ENCODE results near the gene MMP1. TPM values are rescaled to one million over a fixed set of nuclear protein-coding genes. Genes with fewer than 3 reads are reported as not detected.

The MMP1 gene
- total RNA-seq, 4 donors from 2014 or later, result not detected

DNA sequence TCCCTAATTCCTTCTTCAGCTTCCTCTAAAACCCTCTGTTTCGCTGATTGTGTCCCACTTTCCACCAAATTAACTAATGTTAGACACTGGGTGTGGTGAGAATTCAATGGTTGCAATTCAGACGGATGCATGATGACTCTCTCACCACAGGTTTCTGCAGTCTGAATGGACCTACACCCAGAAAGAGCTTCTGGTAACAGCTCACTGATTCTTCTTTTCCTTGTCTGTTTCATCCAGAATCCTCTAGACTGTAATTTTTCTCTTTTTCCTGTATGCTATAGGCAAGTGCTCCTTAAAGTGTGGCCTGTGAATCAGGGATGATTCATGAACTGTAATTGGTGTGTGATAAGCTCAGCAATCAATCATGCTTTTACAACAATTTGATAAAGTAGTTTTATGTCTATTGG, 35.6 kb downstream of the MMP1 start:
- no peak for ATAC-seq (ENCODE audit: low FRiP score)
- no peak for DNase-seq (ENCODE audit: low spot score)
- no peak for TF ChIP-seq CTCF (IDR thresholded peaks at IDR 0.05)

GRCh38 chr11:102761646-102762238, 36.2 kb downstream of the MMP1 start:
- TF ChIP-seq CTCF (IDR thresholded peaks at IDR 0.05), result no peak
- ATAC-seq (ENCODE audit: low FRiP score) (no peak), DNase-seq (ENCODE audit: low spot score) (no peak)

- no peak for TF ChIP-seq CTCF (IDR thresholded peaks at IDR 0.05)
- no peak for DNase-seq (ENCODE audit: low spot score)
These were observed 37.5 kb downstream of the MMP1 start for GRCh38 chr11:102760344-102761035.

DNA sequence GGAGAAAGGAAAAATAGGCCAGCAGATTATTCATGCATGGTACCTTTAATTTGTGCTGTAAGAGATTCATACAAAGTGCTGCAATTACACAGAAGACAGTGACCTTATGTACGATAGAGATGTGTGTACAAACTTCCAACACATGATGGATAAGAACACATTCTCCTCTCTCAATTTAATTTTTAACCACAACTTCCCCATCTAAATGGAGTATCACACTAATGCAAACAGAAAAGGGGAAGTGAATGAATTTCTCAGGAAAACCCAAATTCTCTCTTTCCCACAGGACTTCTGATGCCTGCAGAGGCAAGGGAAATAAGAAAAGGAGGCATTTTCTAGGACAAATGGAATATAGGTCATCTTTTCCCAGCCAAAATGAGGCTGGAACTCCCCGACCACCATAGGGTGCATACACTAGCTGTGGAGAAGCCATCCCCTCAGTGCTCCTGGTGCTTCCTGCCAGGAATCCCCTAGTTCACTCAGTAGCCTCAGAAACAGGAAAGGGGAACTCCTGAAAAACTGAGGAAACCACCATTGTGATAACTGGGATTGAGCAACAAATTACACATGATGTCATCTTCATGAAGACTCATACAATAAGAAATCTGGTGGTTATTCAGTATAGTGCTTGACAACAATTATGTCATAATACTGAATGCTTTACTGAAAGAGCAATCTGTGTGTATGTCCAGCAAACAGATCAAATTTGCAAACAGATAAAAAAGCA, 40.0 kb downstream of the MMP1 start:
- no peak for ATAC-seq (ENCODE audit: low FRiP score)
- TF ChIP-seq CTCF (IDR thresholded peaks at IDR 0.05), result no peak
- no peak for DNase-seq (ENCODE audit: low spot score)

More at GRCh38 chr11:102760344-102761035, 37.5 kb downstream of the MMP1 start:
- peak; percentile 11 for ATAC-seq (ENCODE audit: low FRiP score)

GRCh38 chr11:102753267-102753666, 44.7 kb downstream of the MMP1 start:
- ATAC-seq (ENCODE audit: low FRiP score), result no peak
- DNase-seq (ENCODE audit: low spot score), result no peak
- TF ChIP-seq CTCF (IDR thresholded peaks at IDR 0.05), result no peak

GRCh38 chr11:102751673-102752072, 46.3 kb downstream of the MMP1 start:
- no peak for TF ChIP-seq CTCF (IDR thresholded peaks at IDR 0.05)
- DNase-seq (ENCODE audit: low spot score), result no peak
- ATAC-seq (ENCODE audit: low FRiP score), result no peak
